RPMI8226 (cell line): ENCODE measurements around the gene PRKACB.
"Not testable (repeated sequence)": the region's sequence is repeated elsewhere in the genome, so short reads cannot be mapped to it uniquely, and the experiment has no call there.

ENCODE experiments used
- DNase-seq: peaks from one replicate; pipeline ENCODE4 v3.0.0-alpha.2; 2015

The PRKACB gene

GRCh38 chr1:84272401-84272800 is 128.3 kb downstream of the PRKACB start:
- no peak for DNase-seq

GRCh38 chr1:84277343-84278059 is 133.4 kb downstream of the PRKACB start:
- no peak for DNase-seq

- no peak for DNase-seq
Measured at GRCh38 chr1:84278905-84279304, 134.8 kb downstream of the PRKACB start.

GRCh38 chr1:84280912-84281311 is 136.8 kb downstream of the PRKACB start:
- DNase-seq, result no peak

GRCh38 chr1:84282780-84283333 is 138.8 kb downstream of the PRKACB start:
- no peak for DNase-seq

GRCh38 chr1:84283381-84283780 is 139.3 kb downstream of the PRKACB start:
- DNase-seq, result no peak

GRCh38 chr1:84286071-84286470 is 142.0 kb downstream of the PRKACB start:
- no peak for DNase-seq

GRCh38 chr1:84287389-84287788 is 143.3 kb downstream of the PRKACB start:
- DNase-seq, result not testable (repeated sequence)
